CD4-positive, alpha-beta T cell treated with Interleukin-15 for 1 hour (primary cell): Measurements from ENCODE around the gene SDCBP2.

Experiments used
- DNase-seq: peaks from one replicate; pipeline ENCODE4 v3.0.0-alpha.2; 2020

Gene SDCBP2

GRCh38 chr20:1293641-1294379 lies 35.1 kb downstream of the SDCBP2 start:
- DNase-seq: peak; percentile 4

DNA sequence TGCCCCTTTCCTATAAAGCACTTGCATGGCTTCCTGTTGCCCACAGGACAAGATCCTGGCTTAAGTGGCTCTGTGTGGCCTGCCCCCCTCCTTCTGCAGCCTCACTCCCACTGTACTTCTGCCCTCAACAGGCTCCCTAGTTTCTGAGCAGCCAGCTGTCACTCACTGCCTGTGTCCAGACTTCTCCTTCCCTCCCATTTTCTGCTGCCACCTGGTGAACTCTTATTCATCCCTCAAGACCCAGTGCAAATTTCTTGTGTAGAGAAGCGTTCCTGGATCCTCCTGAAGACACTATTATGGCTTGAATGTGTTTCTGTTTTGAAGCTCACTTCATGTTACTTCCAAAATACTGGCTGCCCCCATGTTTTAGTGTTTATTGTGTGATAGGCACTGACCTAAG lies 36.3 kb downstream of the SDCBP2 start:
- DNase-seq: no peak

- DNase-seq: peak; percentile 9
Measured at GRCh38 chr20:1291191-1291741, 37.7 kb downstream of the SDCBP2 start.

DNA sequence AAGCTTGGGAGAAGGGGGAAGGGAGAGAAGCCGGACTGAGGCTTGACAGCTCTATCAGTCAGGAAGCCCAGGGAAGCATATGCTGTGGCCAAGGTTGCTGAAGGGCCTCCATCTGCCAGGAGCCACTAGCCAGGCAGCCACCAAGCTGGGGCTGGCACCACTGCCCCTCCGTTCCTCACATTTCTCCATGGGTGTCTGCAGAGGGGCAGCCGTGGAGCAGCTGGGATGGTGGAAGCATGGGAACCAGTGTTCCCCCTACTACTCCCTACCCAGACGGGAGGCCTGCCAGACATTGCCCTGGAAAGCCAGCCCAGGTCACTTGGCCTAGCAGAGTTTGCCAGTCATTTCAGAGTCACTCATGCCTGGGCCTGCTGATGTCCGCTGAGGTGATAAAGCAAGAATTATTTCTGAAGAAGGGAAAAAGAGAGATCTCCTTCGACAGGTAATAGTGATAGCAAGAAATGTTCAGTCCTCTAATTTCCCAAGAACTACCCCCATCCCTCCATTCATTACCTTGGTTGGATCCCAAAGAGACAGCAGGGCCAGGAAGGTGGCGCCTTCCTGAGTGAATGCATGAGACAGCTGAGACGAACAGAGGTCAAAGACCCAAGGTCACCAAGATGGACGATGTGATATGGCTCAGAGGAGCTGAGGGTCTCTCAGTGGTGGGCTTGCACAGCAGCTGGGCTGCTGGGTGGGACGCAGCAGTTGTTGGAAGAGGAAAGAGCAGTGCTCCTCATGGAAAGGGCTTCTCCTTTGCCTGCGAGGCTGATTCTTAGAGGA lies 41.0 kb downstream of the SDCBP2 start:
- DNase-seq: no peak

GRCh38 chr20:1287306-1287705 lies 41.6 kb downstream of the SDCBP2 start:
- DNase-seq: no peak

DNA sequence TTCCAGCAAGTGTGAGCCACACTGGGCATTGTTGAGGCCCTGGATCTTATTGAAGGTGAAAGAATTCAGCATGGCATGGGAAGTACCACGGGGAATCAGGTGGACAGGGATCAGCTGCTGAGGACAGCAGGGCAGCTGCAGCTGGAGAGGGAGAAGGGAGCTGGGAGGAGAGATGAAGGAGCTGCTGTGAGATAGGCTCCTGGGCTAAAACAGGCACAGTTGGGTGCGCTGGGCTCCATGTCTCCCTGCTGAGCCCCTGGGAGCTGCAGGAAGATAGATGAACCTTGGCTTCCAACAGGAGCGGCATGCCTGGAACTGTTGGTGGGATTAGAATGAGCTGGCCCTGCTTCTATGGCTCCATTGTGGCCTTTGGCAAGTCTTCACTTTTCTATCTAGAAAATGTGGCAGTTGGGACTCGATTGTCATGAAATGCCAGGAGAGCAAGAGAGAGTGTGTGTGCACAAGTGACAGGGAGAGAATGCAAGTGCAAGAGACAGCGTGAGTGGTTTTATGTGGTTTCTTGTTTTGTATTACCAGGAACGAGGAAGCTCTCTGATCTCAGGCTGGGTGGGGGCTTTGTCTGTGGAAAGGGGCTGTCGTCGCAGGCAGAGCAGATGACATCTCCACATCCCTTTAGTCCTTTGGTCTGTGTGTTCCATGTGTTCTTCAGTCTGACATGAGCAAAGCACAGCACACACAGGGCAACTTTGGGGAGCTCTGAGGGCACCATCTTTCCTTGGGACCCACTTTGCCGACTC lies 42.5 kb downstream of the SDCBP2 start:
- peak; percentile 60 for DNase-seq

DNA sequence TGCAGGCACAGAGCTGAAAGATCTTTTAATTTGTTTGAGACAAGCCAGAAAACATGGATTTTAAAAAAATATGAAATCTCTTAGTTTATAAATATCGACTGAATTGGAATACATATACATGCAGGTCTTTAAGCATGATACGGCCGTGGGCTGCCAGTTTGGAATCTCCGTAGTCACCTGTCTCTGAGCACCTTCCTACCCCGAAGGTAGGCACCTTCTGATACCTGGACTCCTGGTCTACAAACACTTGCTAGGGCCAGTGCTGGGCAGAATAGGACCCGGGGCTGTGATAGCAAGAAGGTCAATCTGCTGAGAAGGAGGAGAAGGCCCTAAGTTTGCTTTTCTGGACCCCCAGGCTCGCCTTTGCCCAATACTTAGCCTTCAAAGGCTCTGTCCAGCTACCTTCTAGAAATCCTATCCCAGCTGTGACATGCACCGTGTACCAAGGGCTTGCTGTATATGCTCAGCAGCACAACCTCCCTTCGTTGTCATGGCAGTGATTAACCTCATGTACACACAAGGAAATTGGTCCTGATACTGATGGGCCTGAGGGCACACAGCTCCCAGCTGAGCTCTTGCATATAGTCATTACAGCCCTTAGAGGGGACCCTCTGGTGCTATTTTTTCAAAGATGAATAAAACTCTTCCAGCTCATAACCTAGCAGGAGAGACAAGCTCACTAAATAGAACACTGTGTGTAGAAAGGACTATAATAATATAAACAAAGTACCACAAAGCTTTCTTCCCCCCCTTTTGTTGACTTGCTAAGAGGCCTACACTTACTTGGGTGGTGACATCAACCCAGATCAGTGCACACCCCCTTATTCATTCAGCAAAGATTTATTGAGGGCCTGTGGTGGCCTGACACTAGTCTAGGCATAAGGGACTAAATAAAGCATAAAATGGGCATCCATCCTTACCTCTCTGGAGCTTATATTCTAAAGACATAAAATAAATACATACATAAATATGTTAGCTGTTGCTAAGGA lies 45.1 kb downstream of the SDCBP2 start:
- peak; percentile 14 for DNase-seq

DNA sequence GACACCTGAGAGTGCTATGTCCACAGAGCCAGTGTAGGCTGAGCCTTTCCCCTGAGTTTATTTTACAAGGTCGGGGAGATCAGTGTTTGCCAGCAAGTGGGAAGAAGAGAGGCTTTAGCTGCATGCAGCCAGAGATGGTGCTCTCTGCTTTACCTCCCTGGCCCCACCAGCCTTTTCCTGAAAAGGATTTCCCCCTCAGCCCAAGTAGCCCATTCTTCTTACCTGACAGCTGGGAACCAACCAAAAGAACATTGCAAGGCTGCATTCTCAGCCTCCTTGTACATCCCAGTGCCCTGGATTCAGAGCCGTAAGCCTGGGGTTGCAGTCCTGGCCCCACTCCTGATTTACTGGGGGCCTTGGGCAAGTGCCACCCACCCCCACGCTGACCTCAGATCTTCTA lies 46.0 kb downstream of the SDCBP2 start:
- DNase-seq: no peak

DNA sequence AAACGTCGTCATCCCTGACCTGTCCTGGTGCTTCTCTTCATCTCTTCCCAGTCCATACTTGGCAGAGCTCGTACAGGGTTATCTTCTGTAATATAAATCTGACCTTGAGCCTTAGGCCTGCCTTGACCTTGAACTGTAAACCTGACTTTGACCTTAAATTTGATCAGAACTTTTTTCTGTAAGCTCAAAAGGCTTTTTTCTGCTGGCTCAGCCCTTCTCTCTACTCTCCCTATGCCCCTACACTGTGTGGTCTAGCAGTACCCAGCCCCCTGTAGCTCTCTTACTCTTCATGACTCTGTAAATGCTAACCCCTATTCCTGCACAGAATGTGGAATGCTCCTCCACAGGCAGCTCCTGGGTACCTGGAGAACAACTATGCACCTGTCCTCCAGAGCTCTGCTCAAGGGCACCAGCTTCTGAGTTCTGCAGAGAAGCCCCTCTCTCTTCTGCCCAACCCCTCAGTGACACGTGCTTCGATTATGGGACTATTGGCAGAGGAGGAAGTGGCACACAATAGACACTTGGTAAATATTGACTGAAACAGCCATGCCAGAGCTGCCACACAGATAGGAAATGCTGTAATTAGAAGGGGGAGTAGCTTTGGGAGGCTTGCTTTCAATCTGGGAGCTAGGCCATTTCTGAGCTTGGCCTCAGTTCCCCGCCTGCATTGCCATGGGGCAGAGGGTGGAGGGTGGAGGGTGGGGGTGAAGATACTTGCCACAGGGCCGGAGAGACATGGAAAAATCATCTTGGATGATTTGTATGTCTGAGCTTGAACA lies 47.5 kb downstream of the SDCBP2 start:
- DNase-seq: peak; percentile 8

DNA sequence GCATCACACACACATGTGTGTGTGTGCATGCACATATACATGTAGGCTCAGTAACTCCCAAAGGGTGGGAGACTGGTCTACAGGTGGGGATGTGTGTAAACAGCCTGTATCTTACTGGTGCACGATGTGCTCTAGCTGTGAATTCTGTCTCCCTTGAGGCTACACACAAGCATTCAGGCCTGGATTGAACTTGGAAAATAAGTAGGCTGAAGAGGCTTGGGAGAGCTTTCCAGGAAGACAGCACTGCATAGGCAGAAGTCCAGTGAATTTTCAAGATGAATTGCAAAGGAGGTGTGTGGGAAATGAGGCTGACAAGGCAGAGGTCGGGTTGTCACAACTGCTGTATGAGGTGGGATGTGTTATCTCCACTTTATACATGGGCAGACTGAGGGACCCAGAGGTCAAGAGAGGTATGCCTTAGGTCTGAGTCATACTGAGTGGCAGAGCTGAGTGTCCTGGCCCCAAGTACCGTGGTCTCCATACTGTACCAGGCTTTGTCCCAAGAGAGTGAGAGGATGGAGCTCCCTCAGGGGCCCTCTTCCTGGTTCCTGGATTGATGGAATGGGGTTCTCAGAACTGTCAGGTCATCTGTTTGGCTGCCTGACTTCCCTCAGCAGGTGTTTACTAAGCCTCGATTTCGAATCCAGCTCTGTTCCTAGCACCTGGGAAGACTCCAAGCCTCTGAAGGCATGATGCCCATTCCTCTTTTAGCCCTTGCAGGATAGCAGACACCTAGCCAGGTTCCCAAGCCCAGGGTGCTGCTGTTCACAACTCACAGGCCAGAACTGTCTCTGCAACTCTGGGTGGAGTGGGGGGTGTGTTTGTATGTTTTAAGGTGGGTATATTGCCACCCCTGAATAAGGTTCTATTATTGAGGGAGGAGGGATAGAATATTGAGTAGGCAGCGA lies 48.5 kb downstream of the SDCBP2 start:
- no peak for DNase-seq

DNA sequence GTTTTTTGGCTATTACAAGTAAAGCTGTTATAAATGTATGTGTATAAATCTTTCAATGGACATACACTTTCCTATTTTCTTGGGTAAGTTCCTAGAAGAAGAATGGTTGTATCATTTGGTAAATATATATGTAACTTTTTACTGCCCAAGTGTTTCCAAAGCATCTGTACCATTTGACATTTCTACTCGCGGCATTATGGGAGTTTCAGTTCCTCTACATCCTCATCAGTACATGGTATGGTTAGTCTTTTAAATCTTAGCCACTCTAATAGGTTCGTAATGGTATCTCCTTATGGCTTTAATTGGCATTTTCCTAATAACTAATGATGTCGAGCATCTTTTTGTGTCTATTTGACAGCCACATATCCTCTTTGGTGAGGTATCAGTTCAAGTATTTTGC lies 49.9 kb downstream of the SDCBP2 start:
- DNase-seq: no peak

DNA sequence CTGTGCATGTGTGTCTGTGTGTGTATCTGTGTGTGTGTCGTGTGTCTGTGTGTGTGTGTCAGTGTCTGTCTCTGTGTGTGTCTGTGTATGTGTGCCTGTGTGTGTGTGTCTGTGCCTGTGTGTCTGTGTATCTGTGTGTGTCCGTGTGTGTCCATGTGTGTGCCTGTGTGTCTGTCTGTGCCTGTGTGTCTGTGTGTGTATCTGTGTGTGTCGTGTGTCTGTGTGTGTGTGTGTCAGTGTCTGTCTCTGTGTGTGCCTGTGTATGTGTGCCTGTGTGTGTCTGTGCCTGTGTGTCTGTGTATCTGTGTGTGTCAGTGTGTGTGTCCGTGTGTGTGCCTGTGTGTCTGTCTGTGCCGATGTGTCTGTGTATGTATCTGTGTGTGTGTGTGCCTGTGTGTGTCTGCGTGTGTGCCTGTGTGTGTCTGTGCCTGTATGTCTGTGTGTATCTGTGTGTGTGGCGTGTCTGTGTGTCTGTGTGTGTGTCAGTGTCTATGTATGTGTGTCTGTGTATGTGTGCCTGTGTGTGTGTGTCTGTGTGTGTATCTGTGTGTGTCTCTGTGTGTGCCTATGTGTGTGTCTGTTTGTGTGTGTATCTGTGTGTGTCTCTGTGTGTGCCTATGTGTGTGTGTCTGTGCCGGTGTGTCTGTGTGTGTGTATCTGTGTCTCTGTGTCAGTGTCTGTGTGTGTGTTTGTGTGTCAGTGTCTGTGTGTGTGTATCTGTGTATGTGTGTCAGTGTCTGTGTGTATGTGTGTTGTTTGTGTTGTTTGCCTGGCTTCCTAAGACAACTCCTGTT lies 51.2 kb downstream of the SDCBP2 start:
- DNase-seq: no peak

- DNase-seq: no peak
Measured at GRCh38 chr20:1275919-1276318, 53.0 kb downstream of the SDCBP2 start.

GRCh38 chr20:1274485-1275311 lies 54.2 kb downstream of the SDCBP2 start:
- no peak for DNase-seq

DNA sequence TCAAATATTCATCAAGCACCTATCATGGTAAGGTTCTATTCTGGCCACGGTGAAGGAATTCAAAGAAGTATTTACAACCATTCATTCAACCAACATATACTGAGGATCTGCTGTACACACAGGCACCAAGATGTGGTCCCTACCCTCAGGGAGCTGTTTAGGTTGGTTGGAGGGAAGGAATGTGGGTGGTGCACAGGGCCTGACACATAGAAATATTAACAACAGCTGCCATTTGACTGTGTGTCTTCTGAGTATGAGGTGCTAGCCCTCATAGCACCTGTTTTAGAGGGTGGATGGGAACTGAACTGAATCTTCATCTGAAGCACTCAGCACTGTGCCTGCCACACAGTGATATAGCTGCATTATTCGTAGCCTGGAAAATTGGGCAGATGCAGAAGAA lies 55.6 kb downstream of the SDCBP2 start:
- no peak for DNase-seq

DNA sequence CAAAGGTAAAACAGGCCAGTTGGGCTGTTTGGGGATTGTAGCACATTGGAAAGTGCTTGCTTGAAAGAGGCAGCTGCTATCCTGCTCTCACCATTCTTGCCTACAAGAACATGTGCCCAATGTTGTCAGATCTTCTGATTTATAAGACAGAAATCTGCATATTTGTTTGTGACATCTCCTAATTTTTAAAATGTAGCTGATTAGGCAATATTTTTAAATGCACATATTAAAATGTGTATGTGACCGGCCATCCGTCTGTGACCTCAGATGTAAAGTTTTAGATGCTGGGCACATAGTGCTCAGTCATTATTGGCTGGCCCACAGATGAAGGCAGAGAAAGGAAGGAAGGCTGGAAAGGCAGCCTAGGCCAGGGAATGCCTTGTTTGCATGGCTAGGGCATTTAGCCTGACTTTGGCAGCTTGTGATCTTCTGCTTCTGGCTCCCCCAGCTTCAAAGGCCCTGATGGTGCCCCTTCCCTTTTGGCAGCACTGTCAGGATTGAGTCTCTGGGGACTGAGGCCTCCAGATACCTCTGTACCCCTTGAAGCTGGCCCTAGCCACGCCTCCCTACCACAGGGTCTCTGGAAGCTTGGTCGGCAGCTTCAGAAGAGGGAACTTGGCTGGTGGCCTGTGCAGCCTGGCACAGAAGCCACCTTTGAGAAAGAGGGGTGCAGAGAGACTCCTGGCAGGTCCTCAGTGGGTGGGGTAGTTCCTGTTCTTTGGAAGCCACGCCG lies 56.4 kb downstream of the SDCBP2 start:
- no peak for DNase-seq

DNA sequence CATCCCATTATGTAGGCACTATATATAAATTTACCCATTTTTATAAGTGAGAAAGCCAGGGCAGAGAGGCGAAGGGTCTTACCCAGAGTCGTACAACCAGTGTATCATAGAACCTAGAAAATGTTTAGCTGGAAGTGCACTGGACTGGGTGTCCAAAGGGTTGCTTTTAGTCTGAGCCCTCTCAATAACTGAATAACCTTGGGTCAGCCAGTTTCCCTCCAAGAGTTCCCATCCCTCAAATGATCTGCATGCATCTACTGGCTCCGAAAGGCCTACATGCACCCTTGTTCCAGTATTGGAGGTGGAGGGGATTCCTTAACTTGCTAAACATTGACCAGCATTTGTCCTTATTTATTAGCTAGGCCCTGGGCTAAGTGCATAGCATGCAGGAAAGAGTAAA lies 59.1 kb downstream of the SDCBP2 start:
- DNase-seq: no peak

DNA sequence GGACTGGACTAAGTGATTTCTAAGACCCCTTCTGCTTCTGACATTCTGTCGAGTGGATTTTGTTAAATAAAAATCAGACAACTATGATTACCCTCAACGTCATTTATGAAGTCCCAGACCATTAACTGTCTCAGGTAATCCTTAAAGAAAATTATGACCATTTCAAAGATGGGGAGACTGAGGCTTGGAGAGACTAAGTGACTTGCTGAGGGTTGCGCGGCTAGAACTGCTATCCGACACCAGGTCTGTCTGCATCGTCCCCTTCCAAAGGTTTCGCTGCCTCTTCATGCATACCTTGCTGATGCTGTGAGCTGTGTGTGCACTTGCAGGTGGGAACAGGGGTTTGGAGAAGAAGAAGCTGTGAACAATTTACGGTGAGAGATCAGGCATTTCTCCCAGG lies 59.7 kb downstream of the SDCBP2 start:
- no peak for DNase-seq
